Loucy (cell line): ENCODE data around the gene RBM11.

Source experiments
- H2AFZ ChIP-seq: fragments of 200-600 bp; sonication (generic); 2 replicates; pipeline ENCODE4 v1.6.0; 2016; ENCODE audit warnings: antibody characterized with exemption, mild to moderate bottlenecking, low read length, moderate library complexity
- H3F3A ChIP-seq: fragments of 200-600 bp; 2 replicates; pipeline ENCODE4 v1.6.0; 2016; ENCODE audit warnings: antibody characterized with exemption, low read depth, mild to moderate bottlenecking
- H3K27me3 ChIP-seq: fragments of 200-600 bp; sonication (generic); 2 replicates; pipeline ENCODE4 v1.6.1; 2014; ENCODE audit warnings: low read length, mild to moderate bottlenecking; ENCODE audit not compliant: insufficient read depth, poor library complexity, severe bottlenecking
- H3K36me3 ChIP-seq: fragments of 200-600 bp; sonication (generic); 2 replicates; pipeline ENCODE4 v1.6.1; 2016; ENCODE audit warnings: low read length; ENCODE audit not compliant: insufficient read depth
- H3K4me1 ChIP-seq: fragments of 200-600 bp; sonication (generic); 2 replicates; pipeline ENCODE4 v1.5.1; 2014; ENCODE audit warnings: low read length, mild to moderate bottlenecking; ENCODE audit not compliant: insufficient read depth, poor library complexity, severe bottlenecking
- H3K4me2 ChIP-seq: fragments of 200-600 bp; sonication (generic); 2 replicates; pipeline ENCODE4 v1.6.0; 2014; ENCODE audit warnings: antibody characterized with exemption, low read length, low read depth, mild to moderate bottlenecking; ENCODE audit not compliant: poor library complexity, severe bottlenecking
- H3K4me3 ChIP-seq: fragments of 200-600 bp; sonication (generic); 2 replicates; pipeline ENCODE4 v1.5.1; 2014; ENCODE audit warnings: low read length, mild to moderate bottlenecking, mixed read lengths; ENCODE audit not compliant: poor library complexity, severe bottlenecking
- H3K79me2 ChIP-seq: fragments of 200-600 bp; sonication (generic); 2 replicates; pipeline ENCODE4 v1.6.1; 2014; ENCODE audit warnings: low read length; ENCODE audit not compliant: insufficient read depth
- H3K9ac ChIP-seq: fragments of 200-600 bp; sonication (generic); 2 replicates; pipeline ENCODE4 v1.6.0; 2014; ENCODE audit warnings: mild to moderate bottlenecking, low read depth, low read length, moderate library complexity; ENCODE audit not compliant: poor library complexity, severe bottlenecking
- H3K9me2 ChIP-seq: fragments of 200-600 bp; sonication (generic); replicated peaks from 2 replicates; pipeline ENCODE4 v1.6.1; 2016; ENCODE audit warnings: low read depth, low read length, mixed read lengths
- H3K9me3 ChIP-seq: fragments of 200-600 bp; sonication (generic); 2 replicates; pipeline ENCODE4 v1.6.1; 2014; ENCODE audit warnings: mild to moderate bottlenecking, antibody characterized with exemption, low read length, low read depth; ENCODE audit not compliant: insufficient read depth
- H4K20me1 ChIP-seq: fragments of 200-600 bp; sonication (generic); 2 replicates; pipeline ENCODE4 v1.6.0; 2014; ENCODE audit warnings: antibody characterized with exemption, low read length, mild to moderate bottlenecking; ENCODE audit not compliant: insufficient read depth, poor library complexity, severe bottlenecking
- EZH2phosphoT487 ChIP-seq: fragments of 200-600 bp; IDR thresholded peaks from 2 replicates; pipeline ENCODE4 v1.6.1; 2018; ENCODE audit warnings: antibody characterized with exemption, mild to moderate bottlenecking, moderate library complexity, borderline replicate concordance
- TF ChIP-seq, protein P1 (sequence below): fragments of 200-600 bp; sonication (generic); conservative IDR thresholded peaks from 2 replicates; pipeline ENCODE4 v1.5.1; 2014; ENCODE audit warnings: mild to moderate bottlenecking, antibody characterized with exemption, low read length

RBM11 gene

GRCh38 chr21:14251336-14251735, 35.4 kb downstream of the RBM11 start:
- no peak overlapping the region for H3K9ac ChIP-seq
- no peaks in the 10 kb centered on the region for H4K20me1 ChIP-seq
- H2AFZ ChIP-seq = no peak overlapping the region

DNA sequence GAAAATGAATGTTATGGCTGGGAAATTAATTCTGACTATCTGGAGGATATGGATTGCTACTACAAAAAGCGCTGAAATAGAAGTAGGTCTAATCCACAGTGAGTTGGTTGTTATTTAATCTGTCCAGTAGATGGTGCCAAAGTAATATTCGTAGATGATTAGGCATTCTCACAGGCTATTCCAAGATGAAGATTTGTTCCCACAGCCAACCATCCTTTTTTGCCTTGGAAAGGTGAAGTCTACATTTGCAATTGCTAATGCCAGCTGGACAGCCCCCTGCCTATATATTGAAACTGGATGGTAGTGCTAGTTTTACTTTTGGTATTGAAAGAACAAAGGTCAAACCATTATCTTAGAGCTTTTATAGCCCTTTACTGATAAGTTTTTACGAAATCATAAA, 43.8 kb downstream of the RBM11 start:
- H3K79me2 ChIP-seq = no peaks in the 10 kb centered on the region
- TF ChIP-seq, protein P1, sequence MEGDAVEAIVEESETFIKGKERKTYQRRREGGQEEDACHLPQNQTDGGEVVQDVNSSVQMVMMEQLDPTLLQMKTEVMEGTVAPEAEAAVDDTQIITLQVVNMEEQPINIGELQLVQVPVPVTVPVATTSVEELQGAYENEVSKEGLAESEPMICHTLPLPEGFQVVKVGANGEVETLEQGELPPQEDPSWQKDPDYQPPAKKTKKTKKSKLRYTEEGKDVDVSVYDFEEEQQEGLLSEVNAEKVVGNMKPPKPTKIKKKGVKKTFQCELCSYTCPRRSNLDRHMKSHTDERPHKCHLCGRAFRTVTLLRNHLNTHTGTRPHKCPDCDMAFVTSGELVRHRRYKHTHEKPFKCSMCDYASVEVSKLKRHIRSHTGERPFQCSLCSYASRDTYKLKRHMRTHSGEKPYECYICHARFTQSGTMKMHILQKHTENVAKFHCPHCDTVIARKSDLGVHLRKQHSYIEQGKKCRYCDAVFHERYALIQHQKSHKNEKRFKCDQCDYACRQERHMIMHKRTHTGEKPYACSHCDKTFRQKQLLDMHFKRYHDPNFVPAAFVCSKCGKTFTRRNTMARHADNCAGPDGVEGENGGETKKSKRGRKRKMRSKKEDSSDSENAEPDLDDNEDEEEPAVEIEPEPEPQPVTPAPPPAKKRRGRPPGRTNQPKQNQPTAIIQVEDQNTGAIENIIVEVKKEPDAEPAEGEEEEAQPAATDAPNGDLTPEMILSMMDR = peak; percentile 77
- TF ChIP-seq EZH2phosphoT487 = no peak

More at GRCh38 chr21:14251336-14251735, 35.4 kb downstream of the RBM11 start:
- no peaks in the 10 kb centered on the region for H3K79me2 ChIP-seq
- H3K4me1 ChIP-seq = no peaks in the 10 kb centered on the region
- no peaks in the 10 kb centered on the region for H3F3A ChIP-seq
- no peaks in the 10 kb centered on the region for H3K9me2 ChIP-seq
- H3K36me3 ChIP-seq = no peaks in the 10 kb centered on the region
- no peak overlapping the region for H3K4me3 ChIP-seq
- TF ChIP-seq EZH2phosphoT487 = no peak
- TF ChIP-seq, protein P1 = no peak
- no peak overlapping the region for H3K4me2 ChIP-seq
- no peaks in the 10 kb centered on the region for H3K27me3 ChIP-seq
- no peaks in the 10 kb centered on the region for H3K9me3 ChIP-seq

DNA sequence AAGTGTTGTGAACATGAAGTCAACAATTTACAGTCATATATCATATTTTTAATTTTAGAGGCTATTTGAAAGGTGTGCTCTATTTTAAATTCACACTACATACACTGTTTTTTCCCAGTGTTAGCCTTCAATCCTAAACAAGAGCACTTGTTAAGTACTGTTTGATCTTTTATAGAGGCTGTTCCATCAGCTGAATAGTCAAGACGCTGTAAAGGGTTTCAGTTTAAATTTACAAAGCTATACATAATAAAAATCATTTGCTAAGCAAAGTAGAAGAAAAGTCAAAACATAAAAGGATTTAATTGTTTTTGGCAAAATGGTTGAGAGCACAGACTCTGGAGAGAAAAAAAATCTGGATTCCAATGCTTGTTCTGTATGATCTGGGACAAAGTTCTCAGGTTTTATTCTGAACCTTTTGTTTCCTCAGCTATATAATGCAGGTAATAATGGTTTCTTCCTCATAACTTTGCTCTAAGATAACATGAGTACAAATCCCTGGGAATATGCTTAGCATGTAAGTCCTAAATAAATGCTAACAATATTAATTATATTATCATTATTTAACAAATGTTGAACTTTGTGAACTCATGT, 44.3 kb downstream of the RBM11 start:
- no peaks in the 10 kb centered on the region for H3K9me3 ChIP-seq
- no peaks in the 10 kb centered on the region for H3F3A ChIP-seq
- no peaks in the 10 kb centered on the region for H3K27me3 ChIP-seq
- H3K4me2 ChIP-seq = no peak overlapping the region
- H3K4me3 ChIP-seq = no peak overlapping the region
- no peak overlapping the region; the same call in 1 of the 2 replicates for H2AFZ ChIP-seq
- H4K20me1 ChIP-seq = no peaks in the 10 kb centered on the region
- no peaks in the 10 kb centered on the region for H3K79me2 ChIP-seq
- TF ChIP-seq EZH2phosphoT487 = no peak
- TF ChIP-seq, protein P1 = no peak
- no peaks in the 10 kb centered on the region for H3K4me1 ChIP-seq
- no peak overlapping the region for H3K9ac ChIP-seq
- H3K36me3 ChIP-seq = no peaks in the 10 kb centered on the region
- H3K9me2 ChIP-seq = no peaks in the 10 kb centered on the region

More for the DNA sequence above, 43.8 kb downstream of the RBM11 start:
- H3K9me2 ChIP-seq = no peaks in the 10 kb centered on the region
- H3K9ac ChIP-seq = no peak overlapping the region
- H3K9me3 ChIP-seq = no peaks in the 10 kb centered on the region
- H4K20me1 ChIP-seq = no peaks in the 10 kb centered on the region
- no peaks in the 10 kb centered on the region for H3K27me3 ChIP-seq
- no peak overlapping the region for H2AFZ ChIP-seq
- no peaks in the 10 kb centered on the region for H3F3A ChIP-seq
- H3K4me3 ChIP-seq = no peak overlapping the region
- H3K4me2 ChIP-seq = no peak overlapping the region
- no peaks in the 10 kb centered on the region for H3K36me3 ChIP-seq
- no peaks in the 10 kb centered on the region for H3K4me1 ChIP-seq
